Neural progenitor cell (in vitro differentiated cells): ENCODE measurements around the gene MPV17L. TPM values are rescaled to one million over a fixed set of nuclear protein-coding genes. Genes with fewer than 3 reads are reported as not detected.
"Not testable (repeated sequence)": the region's sequence is repeated elsewhere in the genome, so short reads cannot be mapped to it uniquely, and the experiment has no call there.

ENCODE experiments used
- DNase-seq: peaks from one replicate; pipeline ENCODE4 v3.0.0-alpha.2; 2016; ENCODE audit warnings: low spot score
- H2AFZ ChIP-seq: fragments of 200-600 bp; sonication (generic); replicated peaks from 2 replicates; pipeline ENCODE4 v1.6.1; 2016; ENCODE audit warnings: antibody characterized with exemption
- H3F3A ChIP-seq: fragments of 200-600 bp; sonication (generic); 2 replicates; pipeline ENCODE4 v1.6.1; 2016; ENCODE audit warnings: antibody characterized with exemption, low read depth
- H3K27ac ChIP-seq: fragments of 200-600 bp; sonication (generic); 2 replicates; pipeline ENCODE4 v1.5.1; 2016; ENCODE audit warnings: mild to moderate bottlenecking
- H3K27me3 ChIP-seq: fragments of 200-600 bp; sonication (generic); 2 replicates; pipeline ENCODE4 v1.6.1; 2016; ENCODE audit warnings: mild to moderate bottlenecking, moderate library complexity
- H3K36me3 ChIP-seq: fragments of 200-600 bp; sonication (generic); 2 replicates; pipeline ENCODE4 v1.5.1; 2016
- H3K4me1 ChIP-seq: fragments of 200-600 bp; sonication (generic); 2 replicates; pipeline ENCODE4 v1.6.1; 2016; ENCODE audit warnings: mixed run types
- H3K4me2 ChIP-seq: fragments of 200-600 bp; sonication (generic); 2 replicates; pipeline ENCODE4 v1.6.1; 2016
- H3K4me3 ChIP-seq: fragments of 200-600 bp; sonication (generic); 2 replicates; pipeline ENCODE4 v1.5.1; 2016
- H3K79me2 ChIP-seq: fragments of 200-600 bp; sonication (generic); 2 replicates; pipeline ENCODE4 v1.6.1; 2016; ENCODE audit warnings: low read depth
- H3K9ac ChIP-seq: fragments of 200-600 bp; sonication (generic); 2 replicates; pipeline ENCODE4 v1.6.1; 2016
- H3K9me3 ChIP-seq: fragments of 200-600 bp; sonication (generic); 2 replicates; pipeline ENCODE4 v1.5.1; 2016; ENCODE audit warnings: low read depth
- H4K20me1 ChIP-seq: fragments of 200-600 bp; sonication (generic); 2 replicates; pipeline ENCODE4 v1.6.1; 2016; ENCODE audit warnings: low read depth
- H3K27ac Mint-ChIP-seq: 3 replicates; pipeline ENCODE4 v1.8.0; 2021; ENCODE audit warnings: mixed read lengths
- H3K27me3 Mint-ChIP-seq: 2 replicates; pipeline ENCODE4 v1.8.0; 2022; ENCODE audit warnings: low read depth, mild to moderate bottlenecking, inconsistent platforms, moderate library complexity, mixed read lengths; ENCODE audit not compliant: insufficient read depth
- H3K36me3 Mint-ChIP-seq: 3 replicates; pipeline ENCODE4 v1.8.0; 2021; ENCODE audit warnings: mixed read lengths
- H3K4me1 Mint-ChIP-seq: 3 replicates; pipeline ENCODE4 v1.8.0; 2021; ENCODE audit warnings: mixed read lengths
- H3K4me3 Mint-ChIP-seq: 3 replicates; pipeline ENCODE4 v1.8.0; 2021; ENCODE audit warnings: mild to moderate bottlenecking, moderate library complexity, mixed read lengths
- H3K9me3 Mint-ChIP-seq: 3 replicates; pipeline ENCODE4 v1.8.0; 2020; ENCODE audit warnings: mixed read lengths
- CTCF ChIP-seq: fragments of 200-600 bp; sonication (generic); IDR thresholded peaks from 2 replicates; pipeline ENCODE4 v1.5.1; 2017; ENCODE audit warnings: antibody characterized with exemption, mild to moderate bottlenecking
- EZH2 ChIP-seq: fragments of 200-600 bp; sonication (generic); IDR thresholded peaks from 2 replicates; pipeline ENCODE4 v1.6.1; 2017; ENCODE audit warnings: antibody characterized with exemption, mild to moderate bottlenecking, moderate library complexity
- EZH2phosphoT487 ChIP-seq: fragments of 200-600 bp; sonication (generic); IDR thresholded peaks from 2 replicates; pipeline ENCODE4 v1.6.1; 2017; ENCODE audit warnings: antibody characterized with exemption
- total RNA-seq: library from RNA; depleted of rRNA; stranded (reverse); fragments of >200 nt; gene quantifications from 2 replicates; pipeline ENCODE4 v1.2.3, GENCODE V29; 2015; ENCODE audit warnings: low replicate concordance

Gene MPV17L
- total RNA-seq, 1 donor from 2014 or later: 0.30 TPM

GRCh38 chr16:15415511-15415985, 20.0 kb downstream of the MPV17L start:
- Histone ChIP-seq H3K4me2 (no peak overlapping the region), H3K27me3 (no peaks in the 10 kb centered on the region), H2AFZ (no peak overlapping the region), H4K20me1 (no peaks in the 10 kb centered on the region), H3K36me3 (no peaks in the 10 kb centered on the region), H3K4me3 (no peak overlapping the region), H3K9me3 (no peaks in the 10 kb centered on the region), H3K4me1 (no peaks in the 10 kb centered on the region), H3F3A (no peaks in the 10 kb centered on the region), H3K27ac (no peak overlapping the region), H3K79me2 (no peaks in the 10 kb centered on the region), H3K9ac (no peak overlapping the region)
- Mint-ChIP-seq H3K27me3 (no peaks in the 10 kb centered on the region), H3K4me1 (no peaks in the 10 kb centered on the region), H3K9me3 (no peaks in the 10 kb centered on the region), H3K27ac (no peak overlapping the region), H3K36me3 (no peaks in the 10 kb centered on the region), H3K4me3 (no peak overlapping the region)
- no peak for TF ChIP-seq EZH2
- no peak for TF ChIP-seq CTCF
- no peak for DNase-seq

GRCh38 chr16:15417197-15417596, 21.6 kb downstream of the MPV17L start:
- Histone ChIP-seq H2AFZ (no peak overlapping the region), H3K9me3 (no peaks in the 10 kb centered on the region), H3K36me3 (no peaks in the 10 kb centered on the region), H3K27me3 (no peaks in the 10 kb centered on the region), H3K27ac (no peak overlapping the region), H3K4me3 (no peak overlapping the region), H4K20me1 (no peaks in the 10 kb centered on the region), H3K79me2 (no peaks in the 10 kb centered on the region), H3K9ac (no peak overlapping the region), H3K4me1 (no peaks in the 10 kb centered on the region), H3F3A (no peaks in the 10 kb centered on the region), H3K4me2 (no peak overlapping the region)
- TF ChIP-seq EZH2: no peak
- TF ChIP-seq CTCF: no peak
- no peak for TF ChIP-seq EZH2phosphoT487
- Mint-ChIP-seq H3K27ac (no peak overlapping the region), H3K27me3 (no peaks in the 10 kb centered on the region), H3K4me3 (no peak overlapping the region), H3K9me3 (no peaks in the 10 kb centered on the region), H3K4me1 (no peaks in the 10 kb centered on the region), H3K36me3 (no peaks in the 10 kb centered on the region)
- DNase-seq: no peak

- Mint-ChIP-seq H3K27ac (no peak overlapping the region), H3K9me3 (no peaks in the 10 kb centered on the region), H3K27me3 (no peaks in the 10 kb centered on the region), H3K4me3 (no peak overlapping the region), H3K4me1 (no peaks in the 10 kb centered on the region), H3K36me3 (no peaks in the 10 kb centered on the region)
- Histone ChIP-seq H4K20me1 (no peaks in the 10 kb centered on the region), H3F3A (no peaks in the 10 kb centered on the region), H3K79me2 (no peaks in the 10 kb centered on the region), H3K4me2 (no peak overlapping the region), H3K4me1 (no peaks in the 10 kb centered on the region), H3K4me3 (no peak overlapping the region), H2AFZ (no peak overlapping the region), H3K27me3 (no peaks in the 10 kb centered on the region), H3K27ac (no peak overlapping the region), H3K36me3 (no peaks in the 10 kb centered on the region), H3K9me3 (no peaks in the 10 kb centered on the region), H3K9ac (no peak overlapping the region)
- TF ChIP-seq EZH2phosphoT487 (no peak), EZH2 (no peak), CTCF (no peak)
- DNase-seq: no peak
Observed at GRCh38 chr16:15418206-15418605, 22.7 kb downstream of the MPV17L start.

GRCh38 chr16:15421696-15422095, 26.1 kb downstream of the MPV17L start:
- not testable (repeated sequence) for H3K4me1 ChIP-seq, DNase-seq, H3K36me3 Mint-ChIP-seq, H3F3A ChIP-seq, H3K27me3 ChIP-seq, H3K4me1 Mint-ChIP-seq, H2AFZ ChIP-seq, H3K27ac ChIP-seq, H3K4me3 ChIP-seq, H3K4me2 ChIP-seq, H3K9me3 Mint-ChIP-seq, H3K9me3 ChIP-seq, H3K9ac ChIP-seq, H3K4me3 Mint-ChIP-seq, H4K20me1 ChIP-seq, H3K36me3 ChIP-seq, H3K79me2 ChIP-seq, H3K27me3 Mint-ChIP-seq, H3K27ac Mint-ChIP-seq
